Right kidney (tissue), 1 donor: ENCODE results near the gene TBCD.
A peak's percentile ranks its signal among the peaks of the same experiment; 100 is the strongest.

Source experiments
- DNase-seq: peaks from one replicate; pipeline ENCODE4 v3.0.0-alpha.2; 2016

Gene TBCD

GRCh38 chr17:82923366-82924113, 171.7 kb downstream of the TBCD start:
- DNase-seq: peak; percentile 31

- DNase-seq: no peak
Observed at GRCh38 chr17:82924214-82924613, 172.3 kb downstream of the TBCD start.

GRCh38 chr17:82924812-82925211, 172.9 kb downstream of the TBCD start:
- no peak for DNase-seq

GRCh38 chr17:82925336-82925735, 173.5 kb downstream of the TBCD start:
- DNase-seq: no peak

GRCh38 chr17:82926081-82926480, 174.2 kb downstream of the TBCD start:
- DNase-seq: no peak

GRCh38 chr17:82926716-82927115, 174.9 kb downstream of the TBCD start:
- DNase-seq: no peak

GRCh38 chr17:82927311-82927660, 175.4 kb downstream of the TBCD start:
- no peak for DNase-seq

GRCh38 chr17:82927661-82928601, 176.1 kb downstream of the TBCD start:
- no peak for DNase-seq

GRCh38 chr17:82929011-82929622, 177.3 kb downstream of the TBCD start:
- no peak for DNase-seq

- no peak for DNase-seq
Observed at GRCh38 chr17:82929676-82930042, 177.8 kb downstream of the TBCD start.

GRCh38 chr17:82930043-82930923, 178.4 kb downstream of the TBCD start:
- no peak for DNase-seq

- DNase-seq: no peak
Observed at GRCh38 chr17:82930924-82931698, 179.2 kb downstream of the TBCD start.

- DNase-seq: no peak
Observed at GRCh38 chr17:82931699-82932517, 180.0 kb downstream of the TBCD start.

- DNase-seq: no peak
Observed at GRCh38 chr17:82932518-82933310, 180.8 kb downstream of the TBCD start.

- no peak for DNase-seq
Observed at GRCh38 chr17:82933911-82934310, 182.0 kb downstream of the TBCD start.

- peak; percentile 17 for DNase-seq
Observed at GRCh38 chr17:82935966-82936767, 184.3 kb downstream of the TBCD start.

GRCh38 chr17:82936768-82937171, 184.9 kb downstream of the TBCD start:
- peak; percentile 25 for DNase-seq
